ENCODE data around the gene RNF151. TPM values are rescaled to one million over a fixed set of nuclear protein-coding genes. Genes with fewer than 3 reads are reported as not detected.

Gene RNF151
- total and polyA plus RNA-seq, 2 of the 13 experiments (the other 11 are each of a cell fraction or from before 2014, with no cell fraction given): not detected

GRCh38 chr16:1982013-1982433 lies 15.4 kb downstream of the RNF151 start:
- H3K4me3 ChIP-seq (replicated peaks in 1 of 3; ENCODE audit: insufficient read depth in 1 of 3, low read depth in 2 of 3, low read length in 3 of 3): no peak overlapping the region
- H3K4me1 ChIP-seq (ENCODE audit: insufficient read depth, low read length): peaks cover 43% of the 10 kb centered on the region
- H3K36me3 ChIP-seq (replicated peaks in 1 of 2; ENCODE audit: control insufficient read depth in 1 of 2, insufficient read depth in 2 of 2, low read length in 2 of 2): peaks cover 15 to 22% of the 10 kb centered on the region in 2 experiments; a peak in 4 of 5 replicates
- H3K9ac ChIP-seq (ENCODE audit: insufficient read depth, low read depth, low read length): 0 out of 2 replicates have a peak overlapping the region, but pooled peaks have one; percentile 4
- CTCF ChIA-PET (ENCODE audit: low intra/inter-chr PET ratio, low total read pairs): no interaction called here
- peak; percentile 3; the same call in 1 of the 3 replicates for ATAC-seq
- no peak overlapping the region for H3K4me2 ChIP-seq (ENCODE audit: low read depth, low read length)
- no TSS peak for BruUV-seq (replicated peaks)
- no peaks in the 10 kb centered on the region for H3K9me3 ChIP-seq (ENCODE audit: low read length)
- WGBS (ENCODE audit: low lambda C conversion rate): no CpG with 5 or more reads among the region's 5 CpGs
- no peak overlapping the region for H3K27ac ChIP-seq (ENCODE audit: extremely low read length, insufficient read depth, low read length)
- H2AFZ ChIP-seq (ENCODE audit: low read length): no peak overlapping the region
- intact Hi-C loops (cut with micrococcal nuclease; ENCODE audit: unreplicated experiment) (no loop called here), in situ Hi-C loops (cut with HindIII; ENCODE audit: extremely low pct_ligation_motif_present, low pct_unique_long_range_greater_than_20kb) (no loop called here)
- H3K79me2 ChIP-seq (ENCODE audit: insufficient read depth, low read length): peaks cover 13% of the 10 kb centered on the region
- H4K20me1 ChIP-seq (ENCODE audit: insufficient read depth, low read length): no peaks in the 10 kb centered on the region
- DNase-seq (ENCODE audit: low spot score): peak; percentile 41
- H3K27me3 ChIP-seq (ENCODE audit: control insufficient read depth in 1 of 2, insufficient read depth in 2 of 2, low read length in 2 of 2): no peaks in the 10 kb centered on the region
- POLR2A ChIA-PET: interaction anchor here (1.0 to 6.8 kb wide), 4 partner anchors 12 to 42 kb away, joined by 3 to 62 read pairs (median 4); partner anchors contain the start of gene RPS2
- FAIRE-seq: no peak
- TF ChIP-seq AGO1 (IDR thresholded peaks at IDR 0.05; ENCODE audit: low read depth, low read length, poor library complexity, severe bottlenecking): peak; percentile 63
- TF ChIP-seq SRSF1 (optimal IDR thresholded peaks at IDR 0.05; ENCODE audit: low read depth, low read length): peak; percentile 46
- TF ChIP-seq POLR2G (IDR thresholded peaks at IDR 0.05; ENCODE audit: low read depth, low read length): peak; percentile 49; the same call in 1 of the 2 replicates
- 0 out of 2 replicates have a peak, but pooled peaks have one; percentile 64 for TF ChIP-seq HNRNPL (IDR thresholded peaks at IDR 0.05; ENCODE audit: low read depth, low read length)
- peak; percentile 34; the same call in 1 of the 2 replicates for TF ChIP-seq AKAP8 (CRISPR knock-in tag; IDR thresholded peaks at IDR 0.05)
- TF ChIP-seq ZNF280B (CRISPR knock-in tag; IDR thresholded peaks at IDR 0.05; ENCODE audit: borderline replicate concordance): no peak
- 0 out of 2 replicates have a peak, but pooled peaks have one; percentile 42 for TF ChIP-seq DZIP1 (CRISPR knock-in tag; IDR thresholded peaks at IDR 0.05)
- no peak for TF ChIP-seq SATB2 (CRISPR knock-in tag; IDR thresholded peaks at IDR 0.05)
- peak; percentile 23; the same call in 1 of the 2 replicates for TF ChIP-seq TFAP4 (IDR thresholded peaks at IDR 0.05; ENCODE audit: borderline replicate concordance, low read depth)
- peak; percentile 23 to 33; a peak in 2 of 4 replicates for TF ChIP-seq POLR2A (IDR thresholded peaks at IDR 0.05; ENCODE audit: insufficient read depth in 1 of 2, low read depth in 2 of 2, low read length in 2 of 2)
- TF ChIP-seq AGO2 (optimal IDR thresholded peaks at IDR 0.05; ENCODE audit: low read depth, low read length): peak; percentile 63
- TF ChIP-seq KAT8 (CRISPR knock-in tag; IDR thresholded peaks at IDR 0.05): no peak
- peak; percentile 6; the same call in 1 of the 2 replicates for TF ChIP-seq ZNF687 (CRISPR knock-in tag; IDR thresholded peaks at IDR 0.05)
- TF ChIP-seq KDM2A (CRISPR knock-in tag; IDR thresholded peaks at IDR 0.05; ENCODE audit: borderline replicate concordance, low read depth): peak; percentile 21; the same call in 1 of the 2 replicates

All from HepG2 (cell line).